HCT116 (cell line): Measurements from ENCODE around the gene ASCL4.

Experiments
- CTCF ChIP-seq, 3 experiments: fragments of 200-600 bp in 1 of 3; sonication (generic) in 1 of 3; IDR thresholded peaks in 2 of 3; conservative IDR thresholded peaks in 1 of 3; 2 replicates each; pipeline ENCODE4 v1.5.1; 2012 to 2017; ENCODE audit warnings: low read depth in 2 of 3, low read length in 2 of 3, antibody characterized with exemption in 1 of 3, borderline replicate concordance in 1 of 3, control low read depth in 1 of 3, mild to moderate bottlenecking in 1 of 3, mixed read lengths in 1 of 3, mixed run types in 1 of 3, moderate library complexity in 1 of 3; ENCODE audit not compliant: insufficient read depth in 1 of 3
- EGR1 ChIP-seq: IDR thresholded peaks from 2 replicates; pipeline ENCODE4 v1.6.1; 2012; ENCODE audit warnings: low read depth
- FOSL1 ChIP-seq: IDR thresholded peaks from 2 replicates; pipeline ENCODE4 v1.6.1; 2012; ENCODE audit warnings: low read depth
- POLR2A ChIP-seq: IDR thresholded peaks from 2 replicates; pipeline ENCODE4 v1.7.0; 2011; ENCODE audit warnings: borderline replicate concordance; ENCODE audit not compliant: insufficient read depth, insufficient read length; ENCODE audit errors: extremely low read depth
- RAD21 ChIP-seq: IDR thresholded peaks from 2 replicates; pipeline ENCODE4 v1.6.1; 2012; ENCODE audit warnings: low read depth, mild to moderate bottlenecking

GRCh38 chr12:107817250-107817649 lies 42.7 kb downstream of the ASCL4 start:
- TF ChIP-seq CTCF (IDR thresholded peaks at IDR 0.05 in 2 of 3, conservative IDR thresholded peaks at IDR 0.05 in 1 of 3; ENCODE audit: borderline replicate concordance in 1 of 3, insufficient read depth in 1 of 3, low read depth in 2 of 3, low read length in 2 of 3) = no peak
- TF ChIP-seq RAD21 = no peak
- no peak for TF ChIP-seq FOSL1
- TF ChIP-seq EGR1 = no peak
- no peak for TF ChIP-seq POLR2A
